ENCODE measurements around the gene MYBPC3.

Gene MYBPC3

DNA sequence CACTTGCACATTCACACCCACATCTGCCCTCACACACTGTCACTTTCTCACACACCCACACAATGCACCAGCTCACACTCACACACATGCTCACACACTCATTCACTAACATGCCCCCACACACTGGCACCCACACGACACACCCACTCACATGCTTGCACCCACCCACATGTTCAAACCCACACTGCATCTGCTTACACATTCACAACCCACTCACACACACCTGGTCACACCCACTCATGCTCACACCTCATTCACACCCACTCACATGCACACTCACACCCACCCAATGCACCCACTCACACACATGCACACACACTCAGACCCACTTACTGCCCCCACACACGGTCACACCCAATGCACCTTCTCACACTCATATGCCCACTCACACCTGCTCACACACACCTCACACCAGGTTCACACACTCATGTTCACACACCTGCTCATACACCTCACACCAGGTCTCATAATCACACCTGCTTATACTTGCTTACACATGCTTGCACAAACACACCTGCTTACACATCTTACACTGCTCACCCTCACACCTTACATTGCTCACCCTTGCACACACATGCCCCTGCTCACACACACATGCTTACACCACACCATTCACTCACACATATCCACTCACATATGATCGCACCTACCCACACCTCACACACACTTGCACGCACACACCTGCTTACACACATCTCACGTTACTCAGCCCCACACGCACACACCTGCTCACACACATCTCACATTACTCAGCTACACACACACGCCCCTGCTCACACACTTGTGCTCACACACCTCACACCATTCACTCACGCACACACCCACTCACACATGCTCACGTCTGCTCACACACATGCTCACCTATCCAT lies 3.9 kb upstream of the MYBPC3 start:
- DNase-seq = no peak

DNA sequence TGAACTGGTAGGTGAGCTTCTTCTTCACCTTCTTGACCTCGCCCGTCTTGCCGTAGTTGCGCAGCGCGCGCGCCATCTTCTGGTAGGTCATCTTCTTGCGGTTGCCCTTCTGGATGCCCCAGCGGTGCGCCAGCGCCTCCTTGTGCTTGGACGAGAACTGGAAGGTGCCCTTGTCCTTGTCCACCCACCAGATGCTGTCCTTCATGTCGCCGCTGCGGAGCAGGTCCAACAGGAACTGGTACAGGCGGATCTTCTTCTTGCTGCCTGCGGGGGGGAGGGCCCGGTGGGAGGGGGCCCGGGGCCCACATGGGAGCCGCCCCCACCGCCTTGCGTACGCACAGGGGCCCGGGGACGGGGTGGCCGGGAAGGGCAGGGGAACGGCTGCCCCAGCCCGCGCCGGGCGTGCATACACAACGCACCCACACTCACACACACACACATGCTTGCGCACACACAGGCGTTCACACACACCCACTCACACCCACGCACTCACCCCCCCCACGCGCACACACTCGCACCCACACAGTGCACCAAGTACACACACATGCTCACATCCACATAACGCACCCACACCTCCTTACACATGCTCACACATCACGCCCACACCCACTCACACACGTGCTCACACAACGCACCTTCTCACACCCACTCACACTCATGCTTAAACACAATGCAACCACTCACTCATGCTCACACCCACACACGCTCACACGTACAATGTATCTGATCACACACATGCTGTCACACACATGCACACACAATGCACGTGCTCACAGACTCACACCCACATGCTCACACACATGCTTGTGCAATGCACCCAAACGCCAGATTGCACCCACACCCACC lies 3.0 kb upstream of the MYBPC3 start:
- DNase-seq = peak; percentile 39 to 62 (median 47)

DNA sequence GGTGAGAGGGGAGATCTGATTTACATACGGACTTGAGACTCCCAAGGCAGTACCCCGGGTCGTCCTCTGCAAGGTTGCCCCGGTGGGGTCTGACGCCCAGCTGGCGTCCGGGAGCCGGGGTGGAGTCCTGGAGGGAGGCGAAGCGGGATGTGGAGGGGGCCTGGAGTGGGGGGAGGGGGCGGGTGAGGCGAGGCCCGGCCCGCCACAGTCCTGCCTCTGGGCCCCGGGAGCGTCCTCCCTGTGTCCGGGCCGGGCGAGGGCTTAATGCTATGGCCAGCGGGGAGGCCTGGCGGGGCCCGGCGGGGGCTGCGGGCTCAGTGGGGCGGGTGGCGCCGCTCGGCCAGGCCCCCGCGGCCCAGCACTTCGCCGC lies 2.4 kb upstream of the MYBPC3 start:
- DNase-seq = no peak

DNA sequence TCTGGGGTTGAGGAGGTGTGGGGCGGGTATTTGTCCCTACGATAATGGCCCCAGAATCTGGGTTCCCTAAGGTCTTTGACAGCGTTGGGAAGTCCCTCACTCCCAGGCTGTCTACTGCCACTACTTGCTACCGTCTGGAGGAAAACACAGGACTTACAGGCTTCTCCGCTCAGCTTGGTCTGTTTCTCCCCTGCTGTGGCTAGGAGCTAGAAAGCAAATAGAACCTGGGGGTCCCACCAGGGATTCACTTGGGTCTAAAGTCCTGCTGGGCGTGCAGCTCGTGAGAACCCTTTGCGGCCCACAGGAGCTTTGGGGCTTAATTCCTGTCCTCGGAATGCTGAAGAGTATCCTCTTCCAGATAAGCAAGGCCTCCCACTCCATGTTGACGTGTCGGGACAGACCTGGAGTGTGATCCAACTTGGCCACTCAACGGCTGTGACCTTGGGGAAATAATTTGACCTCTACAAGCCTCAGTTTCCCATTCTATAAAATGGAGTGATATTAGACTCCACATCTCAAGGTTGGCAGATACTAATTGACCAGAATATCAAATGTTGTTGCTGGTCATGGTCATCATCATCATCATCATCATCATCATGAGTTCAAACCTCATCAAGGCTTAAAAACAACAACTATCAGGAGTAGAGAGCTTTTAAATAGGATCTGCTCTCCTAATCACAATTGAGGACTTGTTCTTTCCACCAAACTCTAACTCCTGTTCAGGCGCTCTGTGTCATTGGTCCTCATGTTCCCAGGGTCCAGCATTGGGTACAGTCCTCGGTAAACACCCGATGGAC lies 1.7 kb upstream of the MYBPC3 start:
- DNase-seq = no peak

DNA sequence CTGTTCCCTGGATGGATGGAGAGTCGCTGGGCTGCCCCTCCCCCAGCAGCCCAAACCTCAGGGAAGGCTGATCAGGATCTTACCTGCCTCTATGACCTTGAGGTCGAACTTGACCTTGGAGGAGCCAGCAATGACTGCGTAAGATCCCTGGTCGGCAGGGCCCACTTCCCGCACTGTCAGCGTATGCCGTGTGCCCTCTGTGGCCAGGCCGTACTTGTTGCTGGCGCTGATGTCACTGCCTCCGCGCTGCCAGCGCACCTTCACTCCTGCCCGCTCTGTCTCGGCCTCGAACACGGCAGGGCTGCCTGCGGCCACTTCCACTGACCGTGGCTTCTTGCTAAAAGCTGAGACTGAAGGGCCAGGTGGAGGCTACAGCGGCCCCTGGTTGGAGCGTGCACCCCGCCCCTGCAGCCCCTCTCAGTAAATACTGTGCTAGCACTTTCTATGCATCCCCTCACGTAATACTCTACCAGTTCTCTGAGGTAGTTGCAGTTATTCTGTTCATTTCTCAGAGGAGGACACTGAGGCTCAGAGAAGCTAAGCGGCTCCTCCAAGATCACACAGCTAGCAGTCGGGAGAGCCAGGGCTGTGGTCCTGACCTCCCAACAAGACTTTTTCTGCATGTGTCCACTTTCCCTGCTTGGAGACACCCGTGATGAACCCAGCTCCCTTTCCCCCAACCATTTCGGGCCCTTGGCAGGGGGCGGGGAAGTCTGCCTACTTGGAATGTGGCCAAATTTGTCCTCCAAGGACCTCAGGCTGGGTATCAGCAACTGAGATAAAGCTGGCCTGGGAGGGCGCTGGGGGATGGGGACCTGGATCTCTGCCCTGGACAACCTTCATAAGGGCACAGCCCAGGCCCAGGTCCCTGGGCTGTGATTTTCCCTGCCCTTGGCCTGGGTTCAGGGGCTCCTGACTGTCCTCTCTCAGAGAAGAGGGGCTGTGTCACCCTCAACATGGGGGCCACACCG lies 1.1 kb downstream of the MYBPC3 start:
- DNase-seq = no peak

DNA sequence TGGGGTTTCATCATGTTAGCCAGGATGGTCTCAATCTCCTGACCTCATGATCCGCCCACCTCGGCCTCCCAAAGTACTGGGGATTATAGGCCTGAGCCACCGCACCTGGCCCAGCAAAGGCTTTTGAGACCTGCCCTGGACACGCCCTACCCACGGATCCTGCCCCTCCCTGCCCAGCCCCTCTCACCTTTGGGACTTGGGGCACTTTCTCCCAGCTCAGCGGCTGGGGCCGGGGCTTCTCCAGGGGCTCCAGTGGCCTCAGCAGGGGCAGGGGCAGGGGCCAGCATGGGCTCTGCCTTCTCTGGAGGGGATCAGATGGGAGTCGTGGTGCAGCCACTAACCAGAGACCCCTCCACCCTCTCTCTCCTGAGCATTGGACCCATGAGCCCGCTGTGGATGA lies 2.2 kb downstream of the MYBPC3 start:
- no peak for DNase-seq

DNA sequence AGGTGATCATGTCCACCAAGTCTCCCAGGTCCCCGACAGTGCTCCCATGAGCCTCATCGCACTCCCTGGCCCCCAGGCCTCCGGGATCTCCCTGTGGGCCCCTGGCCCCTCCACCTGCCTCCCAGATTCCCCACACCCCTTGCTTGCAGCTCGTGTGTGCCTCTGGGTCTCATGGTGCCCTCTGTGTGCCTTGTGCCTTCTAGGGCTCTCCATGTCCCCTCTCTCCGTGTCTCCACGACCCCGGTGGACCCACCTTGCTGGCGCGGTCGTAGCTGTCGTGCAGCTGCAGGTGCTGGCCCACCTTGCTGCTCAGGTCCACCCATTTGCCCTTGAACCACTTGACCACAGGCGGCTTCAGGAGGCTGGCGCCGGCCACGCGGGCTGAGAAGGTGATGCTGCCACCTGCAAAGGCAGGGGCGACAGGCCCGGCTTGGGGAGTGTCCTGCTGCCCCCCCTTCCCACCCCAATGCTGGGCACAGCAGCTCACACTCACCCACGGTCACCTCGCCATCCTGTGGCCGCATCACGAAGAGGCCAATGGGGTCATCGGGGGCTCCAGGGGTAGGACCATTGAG lies 2.9 kb downstream of the MYBPC3 start:
- DNase-seq = no peak

DNA sequence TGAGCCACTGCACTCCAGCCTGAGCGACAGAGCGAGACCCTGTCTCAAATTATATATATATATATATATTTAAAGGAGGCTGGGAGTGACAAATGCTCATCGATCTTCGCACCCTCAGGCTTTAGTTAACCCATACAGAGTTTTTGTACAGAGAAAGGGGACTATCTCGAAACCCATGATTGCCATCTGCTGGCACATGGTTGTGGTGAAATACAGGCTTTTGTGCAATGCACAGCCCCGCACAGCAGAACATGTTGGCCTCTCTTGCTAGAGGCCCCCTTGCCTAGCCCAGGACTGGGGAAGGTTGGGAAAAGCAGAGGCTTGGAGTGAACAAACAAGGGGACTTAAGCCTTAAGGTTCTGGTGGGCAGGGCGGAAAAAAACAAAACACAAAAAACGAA lies 3.6 kb downstream of the MYBPC3 start:
- no peak for DNase-seq

DNA sequence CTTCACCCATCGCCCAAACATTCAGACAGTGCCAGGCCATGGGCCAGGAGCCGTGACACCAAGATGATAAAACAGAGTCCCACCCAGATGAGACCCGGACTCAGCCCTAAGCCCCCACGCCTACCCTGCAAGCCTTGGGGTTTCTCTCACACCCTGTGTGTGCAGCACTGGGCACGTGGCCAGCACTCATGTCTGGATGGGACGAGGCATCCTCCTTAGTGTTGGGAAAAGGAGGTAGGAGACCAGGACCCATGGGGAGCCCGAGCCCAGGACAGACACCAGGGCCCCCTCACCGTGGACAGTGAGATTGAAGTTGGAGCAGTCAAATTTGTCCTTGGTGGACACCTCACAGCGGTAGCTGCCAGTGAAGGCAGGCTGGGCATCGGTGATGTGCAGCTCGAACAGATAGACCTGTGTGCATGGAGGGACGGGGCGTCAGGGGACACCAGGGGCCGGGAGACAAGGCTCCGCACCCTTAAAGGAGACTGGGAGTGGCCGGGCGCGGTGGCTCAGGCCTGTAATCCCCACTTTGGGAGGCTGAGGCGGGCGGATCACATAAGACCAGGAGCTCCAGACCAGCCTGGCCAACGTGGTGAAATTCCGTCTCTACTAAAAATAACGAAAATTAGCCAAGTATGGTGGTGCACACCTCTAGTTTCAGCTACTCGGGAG lies 4.2 kb downstream of the MYBPC3 start:
- DNase-seq = no peak

DNA sequence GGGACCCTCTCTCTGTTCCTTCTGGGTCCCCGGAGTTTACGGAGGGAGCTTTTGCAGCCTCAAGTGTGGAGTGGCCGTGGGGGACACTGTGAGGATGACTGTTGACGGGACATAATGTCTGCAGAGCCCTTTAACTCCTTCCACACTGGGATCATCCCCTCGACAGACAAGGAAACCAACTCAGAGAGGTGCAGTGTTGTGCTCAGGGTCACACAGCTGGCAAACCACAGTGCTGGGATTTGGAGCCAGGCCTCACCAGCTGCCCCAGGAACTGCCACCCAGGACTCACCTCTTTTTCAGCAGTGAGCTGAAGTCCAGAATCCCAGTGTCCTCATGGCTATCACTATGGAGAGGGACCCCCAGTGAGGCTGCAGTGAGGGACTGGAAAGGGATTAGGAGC lies 5.4 kb downstream of the MYBPC3 start:
- no peak for DNase-seq

DNA sequence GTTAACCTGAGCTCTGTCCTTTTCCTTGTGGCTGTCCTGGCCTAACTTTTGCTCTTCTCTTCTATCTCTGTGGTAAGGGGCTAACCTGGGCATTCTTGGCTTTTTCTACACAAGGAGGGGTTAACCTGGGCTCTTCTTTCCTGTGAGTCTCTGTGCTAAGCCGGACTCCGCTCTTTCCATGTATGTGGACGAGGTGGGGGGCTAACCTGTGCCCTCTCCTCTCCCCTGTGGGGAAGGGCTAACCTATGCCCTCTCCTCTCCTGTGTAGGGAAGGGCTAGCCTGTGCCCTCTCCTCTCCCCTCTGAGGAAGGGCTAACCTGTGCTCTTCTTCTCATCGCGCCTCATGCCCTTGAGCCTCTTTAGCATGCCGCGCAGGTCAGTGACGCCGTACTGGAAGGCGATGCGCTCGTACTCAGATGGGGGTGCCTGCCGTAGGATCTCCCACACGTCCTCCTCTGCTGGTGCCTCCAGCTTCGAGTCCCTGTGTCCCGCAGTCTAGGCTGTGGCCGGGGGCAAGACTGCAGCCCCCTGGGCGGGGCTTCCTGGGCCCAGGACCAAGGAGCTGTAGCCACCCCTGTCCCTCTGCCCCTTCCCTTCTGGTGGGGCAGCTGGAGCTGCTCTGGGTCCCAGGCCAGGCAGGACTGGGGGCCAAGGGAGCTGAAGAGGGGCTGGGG lies 6.5 kb downstream of the MYBPC3 start:
- DNase-seq = no peak

DNA sequence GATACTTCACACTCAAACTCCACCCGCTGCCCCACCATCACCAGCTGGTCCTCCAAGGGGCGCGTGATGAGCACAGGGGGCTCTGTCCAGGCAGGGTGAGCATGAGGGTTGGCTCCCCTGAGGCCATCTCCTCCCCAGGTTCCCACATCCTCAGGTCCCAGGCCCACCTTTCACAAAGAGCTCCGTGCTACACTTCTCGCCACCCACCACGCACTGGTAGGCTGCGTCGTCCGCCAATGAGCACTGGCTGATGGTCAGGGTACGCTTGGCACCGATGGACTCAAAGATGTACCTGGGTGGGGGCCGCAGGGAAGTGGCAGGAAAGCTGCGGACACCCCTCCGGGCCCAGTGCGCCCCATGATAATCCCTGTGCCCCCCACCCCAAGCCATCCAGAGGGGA lies 9.6 kb downstream of the MYBPC3 start:
- DNase-seq = no peak

DNA sequence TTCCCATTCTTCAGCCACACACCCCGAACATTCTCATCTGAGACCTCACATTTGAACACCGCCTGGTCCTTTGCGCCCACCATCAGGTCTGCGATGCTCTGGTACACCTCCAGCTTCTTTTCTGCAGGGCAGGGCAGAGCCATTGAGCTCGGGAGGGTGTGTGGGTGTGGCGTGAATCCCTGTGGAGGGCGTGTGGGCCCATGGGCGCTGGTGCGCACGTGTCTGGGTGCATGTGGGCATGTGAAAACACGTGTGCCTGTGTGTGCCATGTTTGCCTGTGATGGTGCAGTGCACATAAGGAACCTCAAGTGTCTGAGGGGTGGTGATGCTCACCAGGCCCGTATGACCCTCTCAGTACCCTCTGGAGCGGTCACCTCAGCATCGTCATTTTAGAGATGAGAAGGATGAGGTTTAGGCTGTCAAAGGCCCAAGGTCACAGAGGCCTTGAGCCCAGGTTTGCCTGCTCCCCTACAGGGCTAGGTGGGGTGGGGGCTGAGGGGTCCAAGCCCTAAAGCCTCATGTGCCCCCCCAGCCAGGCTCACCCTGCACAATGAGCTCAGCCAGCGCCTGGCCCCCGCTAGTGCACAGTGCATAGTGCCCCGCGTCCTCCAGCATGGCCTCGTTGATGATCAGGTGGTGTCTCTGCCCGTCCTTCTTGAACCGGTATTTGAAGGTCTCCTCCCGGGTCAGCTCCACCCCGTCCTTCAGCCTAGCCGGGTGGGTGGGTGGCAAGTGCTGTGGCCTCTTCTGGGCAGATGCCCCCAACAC lies 10.3 kb downstream of the MYBPC3 start:
- DNase-seq = no peak

DNA sequence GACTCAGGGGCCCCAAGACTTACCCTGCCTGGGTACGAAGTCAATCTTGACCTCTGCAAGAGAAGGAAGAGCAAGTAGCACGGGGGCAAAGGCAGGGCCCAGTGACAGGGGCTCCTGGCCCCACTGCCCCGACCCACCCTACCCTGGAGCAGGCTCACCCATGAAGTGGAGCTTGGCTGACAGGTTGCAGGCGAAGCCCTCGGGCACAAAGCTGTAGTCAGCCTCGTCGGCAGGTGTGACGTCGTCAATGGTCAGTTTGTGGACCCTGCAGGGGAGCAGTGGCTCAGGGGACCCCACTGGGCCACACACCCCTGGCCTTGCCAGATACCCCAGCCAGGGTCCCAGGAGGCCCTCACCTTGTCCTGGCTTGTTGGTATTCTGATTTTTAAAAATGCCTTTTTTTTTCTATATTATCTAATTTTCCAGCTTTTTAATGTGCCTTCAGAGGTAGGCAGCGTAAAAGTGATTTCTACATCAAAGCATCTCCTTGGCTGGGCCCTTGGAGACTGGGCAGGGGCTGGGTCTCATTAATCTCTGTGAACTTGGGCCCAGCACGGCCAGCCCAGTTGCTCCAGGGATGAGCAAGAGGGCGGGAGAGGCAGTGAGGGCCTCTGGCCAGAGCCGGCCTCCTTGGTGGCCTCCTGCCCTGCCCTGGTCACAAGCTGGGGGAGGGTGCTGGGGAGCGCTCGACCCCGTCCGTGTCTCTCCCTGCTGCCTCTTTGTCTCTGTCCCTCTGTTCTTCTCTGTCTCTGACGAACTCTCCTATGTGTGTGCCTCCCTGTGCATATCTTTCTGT lies 11.3 kb downstream of the MYBPC3 start:
- DNase-seq = no peak

DNA sequence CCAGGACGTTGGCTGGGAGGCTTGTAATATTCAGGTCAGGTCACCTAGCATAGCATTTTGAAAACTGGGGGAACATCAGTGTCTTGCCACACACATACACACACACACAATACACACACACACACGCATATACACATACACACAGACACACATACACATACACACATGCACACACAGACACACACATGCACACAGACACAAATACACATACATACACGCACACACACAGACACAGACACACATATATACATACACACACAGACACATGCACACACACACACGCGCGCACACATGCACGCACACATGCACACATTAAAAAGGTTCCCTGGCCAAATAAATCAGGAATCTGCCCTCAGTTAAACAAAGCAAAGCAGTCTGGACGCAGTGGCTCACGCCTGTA lies 12.5 kb downstream of the MYBPC3 start:
- no peak for DNase-seq

DNA sequence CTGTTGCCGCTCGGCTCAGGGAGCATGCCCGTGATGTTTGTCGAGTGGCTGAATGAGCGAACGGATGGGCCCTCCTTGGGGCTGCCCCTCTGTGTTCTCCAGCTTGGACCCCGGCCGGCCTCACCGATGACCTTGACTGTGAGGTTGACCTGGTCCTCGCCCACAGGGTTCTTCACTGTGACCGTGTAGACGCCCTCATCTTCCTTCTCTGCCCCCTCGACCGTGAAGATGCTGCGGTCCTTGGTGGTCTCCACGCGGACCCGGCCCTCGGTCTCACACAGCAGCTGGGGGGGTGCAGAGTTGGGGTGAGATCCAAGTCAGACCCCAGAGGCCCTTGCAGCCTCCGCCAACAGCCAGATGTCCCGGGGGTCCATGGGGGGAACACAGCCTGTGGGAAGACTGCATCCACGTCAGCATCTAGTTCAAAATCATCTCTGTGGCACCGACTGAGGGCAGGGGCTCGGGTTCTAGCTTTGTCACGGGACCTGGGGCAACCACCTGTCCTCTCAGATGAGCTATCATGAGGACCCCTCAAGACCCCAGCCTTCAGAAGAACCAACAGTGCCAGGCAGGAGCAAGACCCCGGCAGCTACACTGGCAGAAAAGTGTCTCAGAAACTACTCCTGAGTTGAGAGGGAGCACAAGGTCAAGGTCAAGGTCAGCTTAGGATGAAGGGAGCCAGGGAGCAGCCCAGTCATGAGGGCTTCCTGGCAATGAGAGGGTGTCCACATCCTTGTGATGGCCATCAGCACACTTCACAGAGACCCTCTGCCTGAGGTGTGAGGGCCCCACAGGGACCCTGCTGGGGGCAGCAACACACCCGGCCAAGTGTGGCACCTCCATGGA lies 13.9 kb downstream of the MYBPC3 start:
- DNase-seq = no peak

DNA sequence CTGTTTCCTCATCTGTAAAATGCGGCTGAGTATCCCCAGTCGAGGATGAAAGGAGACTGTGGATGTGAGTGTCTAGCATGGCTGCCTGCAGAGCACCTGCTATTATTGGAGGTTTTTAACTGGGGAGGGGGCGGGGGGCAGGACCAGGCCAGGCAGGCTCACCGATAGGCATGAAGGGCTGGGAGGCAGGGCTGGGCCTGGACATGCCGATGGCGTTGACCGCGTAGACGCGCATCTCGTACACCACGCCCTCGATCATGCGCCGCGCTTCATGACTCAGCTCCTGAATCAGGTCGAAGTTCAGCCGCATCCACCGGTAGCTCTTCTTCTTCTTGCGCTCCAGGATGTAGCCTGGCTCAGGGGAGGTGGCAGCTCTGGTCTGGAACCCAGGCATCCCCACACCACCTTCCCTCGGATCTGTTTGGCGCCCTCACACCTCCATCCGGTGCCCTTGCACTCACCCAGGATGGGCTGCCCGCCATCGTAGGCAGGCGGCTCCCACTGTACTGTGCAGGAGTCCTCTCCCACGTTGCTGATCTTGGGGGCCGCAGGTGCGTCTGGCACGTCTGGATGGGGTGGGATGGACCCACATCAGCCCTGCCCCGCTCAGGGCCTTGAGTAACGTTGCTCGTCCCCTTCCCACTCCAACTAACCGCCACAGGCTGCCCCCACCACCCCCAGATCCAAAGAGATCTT lies 15.1 kb downstream of the MYBPC3 start:
- DNase-seq = no peak

Measured in suppressor macrophage treated with lipopolysaccharide for 1 hour (primary cell).